Endothelial cell of umbilical vein (primary cell): ENCODE measurements around the gene NR6A1. TPM values are rescaled to one million over a fixed set of nuclear protein-coding genes. Genes with fewer than 3 reads are reported as not detected.

Experiments used
- BruUV-seq: library from RNA; stranded (reverse); fragments of 400-500 nt; replicated peaks from 2 replicates; lab custom pipeline; 2021; lab: Mats Ljungman, UMichigan
- CTCF ChIA-PET: fragments of 300-600, 350-600 bp; sonication (Branson Sonifier 250); formaldehyde crosslinking; loops from one replicate; lab custom pipeline; 2021; ENCODE audit warnings: antibody characterized with exemption, inconsistent platforms; lab: Charles Lee
- POLR2A ChIA-PET: fragments of 300-600, 350-600 bp; sonication (Branson Sonifier 250); formaldehyde crosslinking; loops from one replicate; lab custom pipeline; 2021; ENCODE audit warnings: antibody characterized with exemption, inconsistent platforms; lab: Charles Lee
- DNase-seq: peaks from one replicate; pipeline ENCODE4 v3.0.0-alpha.2; 2011; ENCODE audit warnings: low read depth, low spot score
- FAIRE-seq: peaks from 2 replicates; lab custom pipeline; 2011; peaks lifted over from hg19 to GRCh38; lab: Jason Lieb, UNC
- H2AFZ ChIP-seq: 2 replicates; pipeline ENCODE4 v1.6.0; 2012; ENCODE audit warnings: low read depth, low read length, control low read depth, inconsistent platforms
- H3K27ac ChIP-seq: 2 replicates; pipeline ENCODE4 v1.5.1; 2011; ENCODE audit warnings: low read depth, mild to moderate bottlenecking, control low read depth, low read length, moderate library complexity; ENCODE audit not compliant: insufficient read depth
- H3K27me3 ChIP-seq, 2 experiments: 2 replicates each; pipeline versions ENCODE4 v1.6.0 to v1.6.1; 2011; ENCODE audit warnings: low read length in 2 of 2, mixed read lengths in 1 of 2; ENCODE audit not compliant: control insufficient read depth in 2 of 2, insufficient read depth in 2 of 2
- H3K36me3 ChIP-seq, 2 experiments: 2 replicates in 1 of 2; 3 replicates in 1 of 2; pipeline ENCODE4 v1.5.1; 2011; ENCODE audit warnings: low read length in 2 of 2, mild to moderate bottlenecking in 1 of 2, moderate library complexity in 1 of 2; ENCODE audit not compliant: control insufficient read depth in 2 of 2, insufficient read depth in 2 of 2; ENCODE audit errors: extremely low read depth in 1 of 2
- H3K4me1 ChIP-seq: 3 replicates; pipeline ENCODE4 v1.5.1; 2011; ENCODE audit warnings: mild to moderate bottlenecking, low read length; ENCODE audit not compliant: control insufficient read depth, insufficient read depth; ENCODE audit errors: extremely low read depth
- H3K4me2 ChIP-seq: 2 replicates; pipeline ENCODE4 v1.6.1; 2011; ENCODE audit warnings: low read length, control low read depth, mixed read lengths; ENCODE audit not compliant: insufficient read depth
- H3K4me3 ChIP-seq, 3 experiments: fragments of 200-600 bp in 1 of 3; sonication (generic), shearing (Covaris generic) in 1 of 3; replicated peaks in 1 of 3; 2 replicates each; pipeline ENCODE4 v1.5.1; 2011 to 2016; ENCODE audit warnings: control low read depth in 3 of 3, low read length in 3 of 3, mild to moderate bottlenecking in 2 of 3, inconsistent platforms in 1 of 3, low read depth in 1 of 3, moderate library complexity in 1 of 3; ENCODE audit not compliant: insufficient read depth in 1 of 3
- H3K79me2 ChIP-seq: 2 replicates; pipeline ENCODE4 v1.6.0; 2012; ENCODE audit warnings: low read length, inconsistent platforms; ENCODE audit not compliant: control insufficient read depth, insufficient read depth
- H3K9ac ChIP-seq: replicated peaks from 2 replicates; pipeline ENCODE3; 2011; ENCODE audit warnings: low read length, control low read depth; ENCODE audit not compliant: insufficient read depth; ENCODE audit errors: extremely low read depth
- H3K9me1 ChIP-seq: replicated peaks from 3 replicates; pipeline ENCODE4 v1.6.0; 2011; ENCODE audit warnings: mild to moderate bottlenecking, low read length; ENCODE audit not compliant: control insufficient read depth, insufficient read depth; ENCODE audit errors: extremely low read depth
- H3K9me3 ChIP-seq: replicated peaks from 2 replicates; pipeline ENCODE4 v1.5.1; 2012; ENCODE audit warnings: low read length, inconsistent platforms; ENCODE audit not compliant: control insufficient read depth, insufficient read depth
- H4K20me1 ChIP-seq: replicated peaks from 2 replicates; pipeline ENCODE3; 2011; ENCODE audit warnings: mild to moderate bottlenecking, low read length; ENCODE audit not compliant: control insufficient read depth, insufficient read depth; ENCODE audit errors: extremely low read depth
- CTCF ChIP-seq, 2 donors: IDR thresholded peaks; 1 replicate in 1 of 2; 2 replicates in 1 of 2; pipeline ENCODE4 v1.5.1; 2011; ENCODE audit warnings: low read length in 2 of 2, mild to moderate bottlenecking in 2 of 2, moderate library complexity in 2 of 2, control low read depth in 1 of 2, inconsistent platforms in 1 of 2, low read depth in 1 of 2; ENCODE audit not compliant: insufficient read depth in 1 of 2; ENCODE audit errors: extremely low read depth in 1 of 2
- EZH2 ChIP-seq: IDR thresholded peaks from 2 replicates; pipeline ENCODE4 v1.6.1; 2012; ENCODE audit warnings: borderline replicate concordance, low read depth, mild to moderate bottlenecking, moderate library complexity, low read length, inconsistent platforms; ENCODE audit not compliant: severe bottlenecking
- FOS ChIP-seq: IDR thresholded peaks from 2 replicates; pipeline ENCODE4 v1.6.1; 2011; ENCODE audit warnings: mild to moderate bottlenecking, low read length, moderate library complexity, borderline replicate concordance; ENCODE audit not compliant: insufficient read depth
- GATA2 ChIP-seq: IDR thresholded peaks from 2 replicates; pipeline ENCODE4 v1.7.0; 2011; ENCODE audit warnings: low read depth, mild to moderate bottlenecking, moderate library complexity, mixed read lengths, low read length; ENCODE audit not compliant: insufficient read length, insufficient read depth
- JUN ChIP-seq: IDR thresholded peaks from 2 replicates; pipeline ENCODE4 v1.6.1; 2011; ENCODE audit warnings: borderline replicate concordance, low read depth; ENCODE audit not compliant: insufficient read length, insufficient read depth
- MYC ChIP-seq: IDR thresholded peaks from one replicate; pipeline ENCODE4 v1.6.1; 2011; ENCODE audit warnings: mild to moderate bottlenecking, low read depth, low read length
- POLR2A ChIP-seq: IDR thresholded peaks from 2 replicates; pipeline ENCODE4 v1.6.1; 2012; ENCODE audit warnings: low read depth, mild to moderate bottlenecking, control low read depth, low read length
- POLR2AphosphoS5 ChIP-seq: IDR thresholded peaks from 2 replicates; pipeline ENCODE4 v1.6.1; 2012; ENCODE audit warnings: low read depth, mild to moderate bottlenecking, control low read depth, low read length, moderate library complexity; ENCODE audit not compliant: insufficient read depth
- dilution Hi-C: fragments of 300-500 bp; cut with MboI; formaldehyde crosslinking; loops from one replicate; pipeline ENCODE4 v1.15.0; 2019; ENCODE audit warnings: low sequenced_read_pairs; ENCODE audit not compliant: extremely low pct_ligation_motif_present
- intact Hi-C: fragments of 100-400 bp; cut with micrococcal nuclease; formaldehyde crosslinking; loops from one replicate; pipeline ENCODE4 v1.10.0; 2022
- polyA plus RNA-seq, 4 experiments: library from polyadenylated mRNA; depleted of rRNA in 3 of 4; stranded (reverse) in 3 of 4; unstranded in 1 of 4; fragments of >200 nt; gene quantifications; 2 replicates each; pipeline versions ENCODE4 v1.2.1 to v1.2.3, GENCODE V29; 2011 to 2012; ENCODE audit warnings: missing spikeins in 1 of 4
- total RNA-seq: library from RNA; stranded (reverse); gene quantifications from 2 replicates; pipeline ENCODE4 v1.2.3, GENCODE V29; 2021
- TF ChIP-seq, protein P1 (sequence below): IDR thresholded peaks from 2 replicates; pipeline ENCODE4 v1.6.1; 2011; ENCODE audit not compliant: insufficient read depth, insufficient read length

Gene NR6A1
- total and polyA plus RNA-seq, 2 donors (not counting 3 experiments of a cell fraction or from before 2014, with no cell fraction given), result 0.17 to 1.2 TPM

DNA sequence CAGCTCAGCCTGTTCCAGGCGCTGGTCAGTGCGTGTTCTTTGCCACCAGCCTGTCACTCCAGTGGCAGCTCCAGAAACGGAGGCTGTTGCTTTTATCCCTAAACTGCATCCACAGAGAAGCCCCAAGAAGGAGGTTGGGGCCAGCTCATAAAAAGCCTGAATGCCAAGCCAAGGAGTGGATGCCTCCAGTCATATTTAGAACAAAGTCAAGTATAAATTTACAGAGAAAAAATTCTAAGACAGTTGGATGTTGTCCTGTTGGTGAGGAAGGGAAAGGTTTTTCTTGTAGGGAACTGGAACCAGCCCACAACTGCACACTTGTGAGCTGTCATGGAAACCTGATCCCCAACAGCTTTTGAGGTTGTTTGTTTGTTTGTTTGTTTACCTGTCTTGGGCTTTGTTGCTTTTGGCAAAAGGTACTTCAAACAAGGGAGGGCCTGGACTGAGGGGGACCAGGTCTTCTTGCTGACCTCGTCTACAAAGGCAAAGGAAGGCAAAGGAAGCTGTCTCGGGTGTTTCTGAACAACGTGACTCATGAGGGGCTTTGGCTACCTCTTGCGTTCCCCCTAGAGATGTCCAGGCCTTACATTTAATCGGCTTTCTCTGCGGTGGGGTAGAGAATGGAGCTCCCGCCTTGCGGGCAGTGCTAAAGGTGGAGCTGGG lies 42.5 kb upstream of the NR6A1 start:
- H3K4me2 ChIP-seq, result no peak overlapping the region
- no peak for TF ChIP-seq JUN
- TF ChIP-seq, protein P1, sequence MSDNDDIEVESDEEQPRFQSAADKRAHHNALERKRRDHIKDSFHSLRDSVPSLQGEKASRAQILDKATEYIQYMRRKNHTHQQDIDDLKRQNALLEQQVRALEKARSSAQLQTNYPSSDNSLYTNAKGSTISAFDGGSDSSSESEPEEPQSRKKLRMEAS, result no peak
- no peak for TF ChIP-seq FOS
- no peak for TF ChIP-seq POLR2AphosphoS5
- no peak for TF ChIP-seq EZH2
- no peak for TF ChIP-seq GATA2
- no peak for TF ChIP-seq POLR2A
- no peak for TF ChIP-seq CTCF (IDR thresholded peaks at IDR 0.05; ENCODE audit: extremely low read depth in 1 of 2, insufficient read depth in 1 of 2, low read depth in 1 of 2, low read length in 2 of 2)
- no peak for TF ChIP-seq MYC
- no peak overlapping the region for H2AFZ ChIP-seq
- no peaks in the 10 kb centered on the region for H4K20me1 ChIP-seq
- intact Hi-C loops, result no loop called here
- no peaks in the 10 kb centered on the region for H3K4me1 ChIP-seq
- no TSS peak for BruUV-seq
- ChIA-PET POLR2A (no interaction called here), CTCF (interaction anchor here (1.1 to 1.6 kb wide), 3 partner anchors 10 to 39 kb away, joined by 4 to 7 read pairs (median 4); partner anchors contain the start of gene WDR38)
- no peak overlapping the region for H3K4me3 ChIP-seq
- H3K27ac ChIP-seq, result no peak overlapping the region
- no peaks in the 10 kb centered on the region for H3K9me1 ChIP-seq
- DNase-seq, result no peak
- dilution Hi-C loops, result no loop called here
- H3K36me3 ChIP-seq, result no peaks in the 10 kb centered on the region
- H3K27me3 ChIP-seq, result no peaks in the 10 kb centered on the region
- H3K79me2 ChIP-seq, result no peaks in the 10 kb centered on the region
- no peak for FAIRE-seq
- H3K9me3 ChIP-seq, result no peaks in the 10 kb centered on the region
- H3K9ac ChIP-seq, result no peak overlapping the region
